Femur (tissue), 1 donor: ENCODE results near the gene LLCFC1.

ENCODE experiments used
- DNase-seq: peaks from one replicate; pipeline ENCODE4 v3.0.0-alpha.2; 2017

Gene LLCFC1

GRCh38 chr7:142939226-142939910 is at the start of gene LLCFC1:
LLCFC1 (plus strand) TSS chr7:142939484; CDS start chr7:142939622, 138 bp downstream.
- DNase-seq: no peak

GRCh38 chr7:142889816-142890215 is 49.5 kb upstream of the LLCFC1 start:
- DNase-seq: no peak

GRCh38 chr7:142890874-142891485 is 48.3 kb upstream of the LLCFC1 start:
- DNase-seq: no peak

GRCh38 chr7:142891490-142892082 is 47.7 kb upstream of the LLCFC1 start:
- DNase-seq: no peak

GRCh38 chr7:142892951-142893350 is 46.3 kb upstream of the LLCFC1 start:
- no peak for DNase-seq

- DNase-seq: no peak
These were observed 44.9 kb upstream of the LLCFC1 start for GRCh38 chr7:142894112-142894984.

GRCh38 chr7:142894985-142895593 is 44.2 kb upstream of the LLCFC1 start:
- DNase-seq: no peak

- no peak for DNase-seq
These were observed 43.1 kb upstream of the LLCFC1 start for GRCh38 chr7:142896151-142896550.

GRCh38 chr7:142896741-142897379 is 42.4 kb upstream of the LLCFC1 start:
- no peak for DNase-seq

GRCh38 chr7:142897691-142898090 is 41.6 kb upstream of the LLCFC1 start:
- DNase-seq: no peak

GRCh38 chr7:142898377-142899170 is 40.7 kb upstream of the LLCFC1 start:
- no peak for DNase-seq

GRCh38 chr7:142899661-142900060 is 39.6 kb upstream of the LLCFC1 start:
- DNase-seq: no peak

- DNase-seq: no peak
These were observed 37.6 kb upstream of the LLCFC1 start for GRCh38 chr7:142901426-142902259.

GRCh38 chr7:142904128-142904527 is 35.2 kb upstream of the LLCFC1 start:
- no peak for DNase-seq

- no peak for DNase-seq
These were observed 33.5 kb upstream of the LLCFC1 start for GRCh38 chr7:142905759-142906158.

GRCh38 chr7:142906643-142907042 is 32.6 kb upstream of the LLCFC1 start:
- DNase-seq: no peak

- DNase-seq: no peak
These were observed 31.0 kb upstream of the LLCFC1 start for GRCh38 chr7:142908290-142908689.

GRCh38 chr7:142908921-142909890 is 30.1 kb upstream of the LLCFC1 start:
- no peak for DNase-seq

- no peak for DNase-seq
These were observed 29.3 kb upstream of the LLCFC1 start for GRCh38 chr7:142910031-142910433.
